HG03521 (cell line): ENCODE results near the gene IL6.
"Not testable (repeated sequence)": the region's sequence is repeated elsewhere in the genome, so short reads cannot be mapped to it uniquely, and the experiment has no call there.

ENCODE experiments used
- ATAC-seq: cut with Tn5 transposase; IDR thresholded peaks from one replicate; pipeline ENCODE4 v1.9.1; 2021; ENCODE audit warnings: mild to moderate bottlenecking, moderate library complexity; ENCODE audit not compliant: unreplicated experiment

IL6 gene

DNA sequence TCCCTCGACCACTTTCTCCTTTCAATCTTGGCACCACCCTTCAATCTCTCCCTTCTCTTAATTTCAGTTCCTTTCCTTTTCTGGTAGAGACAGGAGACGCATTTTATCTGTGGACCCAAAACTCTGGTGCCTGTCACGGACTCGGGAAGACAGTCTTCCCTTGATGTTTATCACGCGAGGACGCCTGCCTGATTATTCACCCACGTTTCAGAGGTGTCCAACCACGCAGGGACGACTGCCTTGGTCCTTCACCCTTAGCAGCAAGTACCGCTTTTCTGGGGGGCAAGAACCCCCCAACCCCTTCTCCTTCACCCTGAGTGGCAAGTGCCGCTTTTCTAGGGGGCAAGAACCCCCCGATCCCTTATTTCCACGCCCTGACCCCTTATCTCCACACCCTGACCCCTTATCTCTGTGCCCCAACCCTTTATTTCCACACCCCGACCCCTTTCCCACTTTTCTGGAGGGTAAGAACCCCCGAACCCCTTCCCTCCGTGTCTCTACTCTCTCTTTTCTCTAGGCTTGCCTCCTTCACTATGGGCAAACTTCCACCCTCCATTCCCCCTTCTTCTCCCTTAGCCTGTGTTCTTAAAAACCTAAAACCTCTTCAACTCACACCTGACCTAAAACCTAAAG lies 22.9 kb upstream of the IL6 start:
- not testable (repeated sequence) for ATAC-seq

GRCh38 chr7:22704722-22705121 lies 22.3 kb upstream of the IL6 start:
- not testable (repeated sequence) for ATAC-seq

DNA sequence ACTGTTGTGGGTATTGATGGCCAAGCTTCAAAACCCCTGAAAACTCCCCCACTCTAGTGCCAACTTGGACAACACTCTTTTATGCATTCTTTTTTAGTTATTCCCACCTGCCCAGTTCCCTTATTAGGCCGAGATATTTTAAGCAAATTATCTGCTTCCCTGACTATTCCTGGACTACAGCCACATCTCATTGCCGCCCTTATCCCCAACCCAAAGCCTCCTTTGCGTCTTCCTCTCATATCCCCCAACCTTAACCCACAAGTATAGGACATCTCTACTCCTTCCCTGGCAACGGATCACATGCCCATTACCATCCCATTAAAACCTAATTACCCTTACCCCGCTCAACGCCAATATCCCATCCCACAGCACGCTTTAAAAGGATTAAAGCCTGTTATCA lies 21.1 kb upstream of the IL6 start:
- not testable (repeated sequence) for ATAC-seq

GRCh38 chr7:22707026-22707691 lies 19.8 kb upstream of the IL6 start:
- ATAC-seq, result not testable (repeated sequence)

DNA sequence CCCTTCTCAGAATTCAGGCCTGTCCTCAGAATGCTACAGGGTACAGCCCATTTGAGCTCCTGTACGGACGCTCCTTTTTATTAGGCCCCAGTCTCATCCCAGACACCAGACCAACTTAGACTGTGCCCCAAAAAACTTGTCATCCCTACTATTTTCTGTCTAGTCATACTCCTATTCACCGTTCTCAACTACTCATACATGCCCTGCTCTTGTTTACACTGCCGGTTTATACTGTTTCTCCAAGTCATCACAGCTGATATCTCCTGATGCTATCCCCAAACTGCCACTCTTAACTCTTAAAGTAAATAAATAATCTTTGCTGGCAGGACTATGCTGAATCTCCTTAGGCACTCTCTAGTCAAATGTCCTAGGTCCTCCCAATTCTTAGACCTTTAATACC lies 18.8 kb upstream of the IL6 start:
- ATAC-seq, result not testable (repeated sequence)

DNA sequence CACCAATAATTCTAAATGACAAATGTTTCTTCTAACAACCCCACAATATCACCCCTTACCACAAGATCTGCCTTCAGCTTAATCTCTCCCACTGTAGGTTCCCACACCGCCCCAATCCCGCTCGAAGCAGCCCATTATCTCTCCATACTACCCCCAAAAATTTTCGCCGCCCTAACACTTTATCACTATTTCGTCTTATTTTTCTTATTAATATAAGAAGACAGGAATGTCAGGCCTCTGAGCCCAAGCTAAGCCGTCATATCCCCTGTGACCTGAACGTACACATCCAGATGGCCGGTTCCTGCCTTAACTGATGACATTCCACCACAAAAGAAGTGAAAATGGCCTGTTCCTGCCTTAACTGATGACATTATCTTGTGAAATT lies 18.3 kb upstream of the IL6 start:
- not testable (repeated sequence) for ATAC-seq

DNA sequence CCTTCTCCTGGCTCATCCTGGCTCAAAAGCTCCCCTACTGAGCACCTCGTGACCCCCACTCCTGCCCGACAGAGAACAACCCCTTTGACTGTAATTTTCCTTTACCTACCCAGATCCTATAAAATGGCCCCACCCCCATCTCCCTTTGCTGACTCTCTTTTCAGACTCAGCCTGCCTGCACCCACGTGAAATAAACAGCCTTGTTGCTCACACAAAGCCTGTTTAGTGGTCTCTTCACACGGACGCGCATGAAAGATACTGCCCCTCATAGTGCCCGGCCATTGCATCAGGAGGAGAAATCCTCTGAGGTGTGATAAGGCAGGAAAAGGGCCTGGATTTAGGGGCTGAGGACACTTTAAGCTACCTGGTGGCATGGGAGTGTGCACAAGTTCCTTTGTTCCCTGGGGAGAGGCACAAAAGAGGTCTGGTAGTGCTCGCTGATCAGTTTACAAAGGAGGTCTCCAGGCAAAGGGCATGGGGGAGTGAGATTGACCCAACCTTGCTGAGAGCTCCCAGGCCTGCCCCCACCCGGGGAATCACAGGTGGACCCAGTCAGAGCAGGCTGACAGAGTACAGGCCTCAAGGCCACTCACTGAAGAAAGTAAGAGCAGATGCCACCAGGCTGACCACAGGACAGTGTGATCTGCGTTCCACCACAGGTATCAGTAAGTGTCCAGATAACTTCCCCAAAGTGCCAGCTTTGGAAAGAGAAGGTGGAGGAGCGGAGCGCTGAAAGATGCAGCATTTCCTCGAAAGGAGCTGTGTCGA lies 17.8 kb upstream of the IL6 start:
- not testable (repeated sequence) for ATAC-seq

DNA sequence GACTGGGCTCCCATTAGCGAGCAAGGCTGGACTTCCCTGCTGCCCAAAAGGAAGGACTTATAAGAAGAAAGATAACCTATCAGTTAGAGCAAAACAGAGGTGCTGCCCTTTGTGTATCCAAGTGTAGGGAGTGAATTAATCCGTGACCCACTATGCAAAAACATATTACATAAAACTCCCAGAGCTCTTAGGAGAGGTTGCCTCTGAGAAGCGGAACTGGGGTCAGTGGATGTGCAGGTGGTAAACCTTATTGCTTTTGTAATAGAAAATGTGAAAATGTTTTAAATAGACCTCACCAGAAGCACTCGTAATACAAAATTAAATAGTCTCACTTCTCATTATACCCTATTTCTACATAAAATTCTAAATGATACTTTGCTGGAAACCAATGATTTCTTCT lies 17.1 kb upstream of the IL6 start:
- ATAC-seq, result no peak

DNA sequence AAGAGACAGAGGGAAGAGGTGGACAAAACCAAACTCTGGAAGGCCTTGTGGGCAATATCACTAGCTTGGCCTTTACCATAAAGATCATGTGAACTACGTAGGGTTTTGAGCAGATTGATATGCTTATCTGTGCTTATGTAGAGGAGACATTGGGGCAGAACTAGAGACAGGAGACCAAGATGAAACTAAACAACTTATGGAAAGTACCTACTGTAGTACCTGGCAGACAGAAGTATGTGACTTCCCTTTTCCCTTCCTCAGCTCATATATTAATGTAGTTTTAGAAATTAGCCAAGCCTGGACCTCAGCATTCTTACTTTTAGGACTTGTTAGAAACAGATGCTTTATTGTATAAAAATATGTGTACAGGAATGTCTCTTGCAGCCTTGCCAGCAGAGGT lies 14.0 kb upstream of the IL6 start:
- ATAC-seq, result peak; percentile 50

DNA sequence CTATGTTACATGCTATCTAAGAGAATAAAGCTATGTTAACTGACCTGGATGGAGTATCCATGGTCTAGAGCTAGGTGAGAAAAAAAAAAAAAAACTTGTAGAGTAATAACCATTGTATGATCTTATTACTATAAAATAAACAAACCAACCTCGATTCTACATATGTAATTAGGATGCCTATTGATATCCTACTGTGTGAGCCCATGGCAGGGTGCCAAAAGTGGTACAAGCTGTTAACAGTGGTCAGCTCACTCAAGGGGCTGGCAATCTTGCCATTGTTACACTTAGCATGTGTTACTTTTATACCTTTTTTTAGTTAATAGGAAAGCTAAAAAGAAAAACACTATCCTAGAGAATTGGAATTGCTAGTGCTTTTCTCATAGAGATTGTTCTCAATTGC lies 13.5 kb upstream of the IL6 start:
- no peak for ATAC-seq

DNA sequence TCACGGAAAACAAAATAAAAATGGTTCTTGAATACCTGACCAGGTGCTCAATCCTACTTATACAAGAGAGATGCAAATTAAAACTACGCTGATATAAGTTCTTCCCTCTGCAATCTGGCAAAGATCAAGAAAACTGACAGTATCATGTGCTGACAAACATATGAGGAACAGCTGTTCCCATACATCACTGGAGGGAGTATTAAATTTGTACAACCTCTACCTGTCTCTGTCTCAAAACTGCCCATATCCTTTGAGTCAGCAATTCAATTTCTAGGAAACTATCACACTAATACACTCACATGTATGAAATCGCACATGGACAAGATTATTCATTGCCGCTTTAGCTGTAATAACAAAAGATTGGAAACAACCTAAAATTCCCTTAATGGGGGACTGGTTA lies 11.0 kb upstream of the IL6 start:
- ATAC-seq, result no peak

DNA sequence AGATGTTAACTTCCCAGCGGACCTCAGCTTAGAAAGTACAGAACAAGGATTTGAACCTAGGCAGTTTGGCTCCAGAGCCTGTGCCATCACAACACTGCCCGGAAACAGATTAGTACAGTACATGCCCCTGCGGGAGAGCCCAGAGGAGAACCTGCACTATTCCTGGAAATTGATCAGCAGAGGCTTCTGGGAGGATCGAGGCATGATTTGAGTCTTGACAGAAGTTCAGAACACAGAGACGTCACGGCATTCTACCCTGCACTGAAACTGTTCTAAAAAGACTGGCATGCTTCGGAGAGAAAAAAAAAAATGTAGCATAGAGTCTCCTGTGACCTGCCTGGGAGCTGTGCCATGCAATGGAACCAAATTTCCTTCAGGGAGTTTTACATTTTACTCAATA lies 9.2 kb upstream of the IL6 start:
- no peak for ATAC-seq

DNA sequence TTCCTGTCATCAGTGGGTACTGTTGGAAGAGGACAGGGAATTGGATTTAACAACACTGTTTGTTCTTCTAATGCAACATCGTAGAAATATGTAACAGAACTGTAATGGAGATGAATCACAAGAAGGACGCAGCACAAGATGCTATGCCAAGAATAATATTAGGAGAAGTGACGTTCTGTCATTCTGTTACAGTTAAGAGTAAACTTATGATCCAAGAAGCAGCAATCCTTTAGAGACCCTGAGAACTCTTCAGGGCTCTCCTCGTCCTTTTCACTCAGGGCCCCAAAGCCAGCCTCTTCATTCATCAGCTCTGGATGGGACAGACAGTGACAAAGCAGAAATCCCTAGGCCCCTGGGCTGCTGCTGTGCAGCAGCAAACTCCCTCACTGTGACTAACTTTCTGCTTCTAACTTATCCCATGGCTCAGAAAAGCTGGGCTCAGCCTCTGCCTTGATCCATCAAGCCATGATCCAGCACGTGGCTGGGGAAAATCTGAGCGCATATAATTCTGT lies 8.7 kb upstream of the IL6 start:
- ATAC-seq, result no peak

DNA sequence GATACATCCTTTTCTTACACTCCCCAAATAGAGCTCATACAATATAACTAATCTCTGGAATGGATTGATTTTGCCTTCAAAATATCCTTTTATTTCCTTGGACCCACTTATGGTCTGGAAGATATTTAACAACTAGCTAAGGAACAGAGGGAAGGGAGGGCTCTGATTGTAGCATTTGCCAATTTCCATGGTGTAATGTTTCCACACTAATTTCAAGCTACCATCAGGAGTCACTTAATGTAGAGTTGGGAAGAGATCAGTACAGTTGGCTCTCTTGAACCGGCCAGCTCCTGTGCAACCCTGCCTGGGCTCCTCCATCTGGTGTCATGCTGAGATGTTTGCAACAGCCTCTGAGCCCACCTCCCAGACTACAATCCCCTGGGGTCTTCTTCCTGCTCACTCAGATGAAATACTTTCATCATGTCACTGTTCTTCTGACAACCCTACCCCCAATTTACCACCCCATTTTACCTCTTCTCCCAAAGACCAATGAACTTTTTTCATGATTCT lies 8.0 kb upstream of the IL6 start:
- no peak for ATAC-seq

DNA sequence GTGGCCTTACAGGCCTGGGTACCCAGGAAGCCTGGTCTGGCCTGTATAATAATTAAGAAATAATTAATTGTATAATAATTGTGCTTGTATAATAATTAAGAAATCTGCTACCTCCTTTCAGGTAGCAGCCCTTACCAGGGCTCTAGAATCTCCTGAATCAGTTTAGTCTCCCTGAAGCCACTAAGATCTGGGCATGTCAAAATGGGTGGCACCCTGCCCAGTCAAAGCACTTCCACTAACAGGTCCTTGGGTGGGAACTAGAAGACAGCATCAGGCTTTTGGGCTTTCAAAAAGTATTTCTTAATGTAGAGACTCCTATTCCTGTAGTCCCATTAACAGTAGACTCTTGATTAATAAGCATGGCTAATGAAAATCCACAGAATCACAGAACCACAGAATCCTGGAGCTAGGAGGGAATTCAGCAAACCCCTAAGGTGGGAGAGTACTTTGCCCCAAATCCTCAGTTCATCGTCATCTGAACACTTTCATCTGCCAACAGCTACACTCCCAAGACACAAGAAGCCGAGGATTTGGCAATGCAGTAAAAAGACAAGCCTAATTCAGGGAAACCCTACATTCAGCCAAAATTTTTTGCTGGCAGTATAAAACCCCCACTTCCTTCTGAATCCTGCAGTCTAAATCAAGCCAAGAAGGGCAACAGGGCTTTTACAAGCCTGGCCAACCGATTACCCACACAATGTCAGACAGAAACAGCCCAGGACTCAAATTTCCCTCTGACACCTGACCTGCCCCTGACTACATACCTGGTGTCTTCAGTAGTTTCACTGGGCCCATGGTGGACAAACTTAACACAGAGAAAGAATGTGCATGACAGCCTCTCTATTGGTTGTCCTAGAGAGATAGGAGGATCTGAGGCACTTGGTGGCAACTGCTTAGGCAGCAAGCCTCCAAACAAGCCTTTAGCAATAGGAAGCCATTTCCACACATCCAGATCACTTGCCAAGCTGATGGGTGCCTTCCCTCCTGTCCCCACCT lies 5.9 kb upstream of the IL6 start:
- no peak for ATAC-seq

DNA sequence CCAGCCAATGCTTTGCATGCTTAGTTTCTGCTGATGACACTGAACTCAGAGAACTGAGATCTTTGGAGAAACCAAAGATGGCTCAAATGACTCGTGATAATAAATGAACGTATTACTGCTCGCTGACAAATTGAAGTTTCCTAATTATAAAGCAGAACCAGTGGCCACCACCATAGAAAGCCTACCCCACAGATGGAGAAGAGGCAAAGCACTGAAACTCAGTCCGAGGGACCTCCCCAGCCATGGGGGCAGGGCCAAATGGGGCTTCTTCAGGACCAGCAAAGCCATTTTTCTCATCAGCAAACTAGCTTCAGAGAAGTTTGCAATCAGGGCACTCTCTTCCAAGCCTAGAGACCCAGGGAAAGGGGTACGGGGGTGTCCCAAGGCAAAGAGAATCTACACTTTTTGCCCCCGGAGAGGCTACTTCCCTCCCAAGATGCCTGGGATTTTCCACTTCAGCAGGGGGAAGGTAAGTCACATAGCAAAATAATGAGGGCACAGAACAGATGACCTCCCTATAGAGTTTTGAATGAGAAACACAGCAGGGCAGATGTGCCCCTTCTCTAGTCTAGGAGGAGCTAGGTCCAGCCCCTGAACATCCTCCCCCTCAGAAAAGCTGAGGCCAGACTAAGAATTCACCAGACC lies 4.3 kb upstream of the IL6 start:
- ATAC-seq, result no peak

GRCh38 chr7:22723181-22723601 lies 3.8 kb upstream of the IL6 start:
- no peak for ATAC-seq

GRCh38 chr7:22723637-22724036 lies 3.4 kb upstream of the IL6 start:
- no peak for ATAC-seq

GRCh38 chr7:22724861-22725260 lies 2.1 kb upstream of the IL6 start:
- ATAC-seq, result no peak

GRCh38 chr7:22725585-22725984 lies 1.4 kb upstream of the IL6 start:
- ATAC-seq, result no peak
